ENCODE results near the gene DECR2.
A peak's percentile ranks its signal among the peaks of the same experiment; 100 is the strongest.
"Not testable (repeated sequence)": the region's sequence is repeated elsewhere in the genome, so short reads cannot be mapped to it uniquely, and the experiment has no call there.

The DECR2 gene

GRCh38 chr16:414395-415169 lies 12.9 kb downstream of the DECR2 start:
- no peak overlapping the region for H3K27ac ChIP-seq
- no peak for TF ChIP-seq CTCF (conservative IDR thresholded peaks at IDR 0.05)
- TF ChIP-seq ZFX (IDR thresholded peaks at IDR 0.05): no peak

- not testable (repeated sequence) for H3K27ac ChIP-seq
These were observed 13.4 kb downstream of the DECR2 start for GRCh38 chr16:415170-415498.

- H3K27ac ChIP-seq: not testable (repeated sequence)
These were observed 20.5 kb downstream of the DECR2 start for GRCh38 chr16:422179-422578.

GRCh38 chr16:424033-424622 lies 22.4 kb downstream of the DECR2 start:
- H3K27ac ChIP-seq: peak overlapping the region; percentile 65
- no peak for TF ChIP-seq CTCF (conservative IDR thresholded peaks at IDR 0.05)
- no peak for TF ChIP-seq ZFX (IDR thresholded peaks at IDR 0.05)

- TF ChIP-seq ZFX (IDR thresholded peaks at IDR 0.05): peak; percentile 43; the same call in 1 of the 2 replicates
- TF ChIP-seq CTCF (conservative IDR thresholded peaks at IDR 0.05): no peak
- H3K27ac ChIP-seq: peak overlapping the region; percentile 65
These were observed 23.0 kb downstream of the DECR2 start for GRCh38 chr16:424623-425081.

- H3K27ac ChIP-seq: peak within 1 kb of the TSS; percentile 65
- no peak for TF ChIP-seq ZFX (IDR thresholded peaks at IDR 0.05)
- TF ChIP-seq CTCF (conservative IDR thresholded peaks at IDR 0.05): no peak; the same call in 1 of the 2 replicates
These were observed 23.5 kb downstream of the DECR2 start, which contains the start of gene RAB11FIP3 for GRCh38 chr16:425082-425718. Gene RAB11FIP3 (plus strand): TSS chr16:425649. CDS start chr16:426007, 358 bp downstream.

- H3K27ac ChIP-seq: peak overlapping the region; percentile 65
- TF ChIP-seq ZFX (IDR thresholded peaks at IDR 0.05): peak; percentile 72
- no peak for TF ChIP-seq CTCF (conservative IDR thresholded peaks at IDR 0.05)
These were observed 24.0 kb downstream of the DECR2 start for GRCh38 chr16:425740-426114.

GRCh38 chr16:426115-426905 lies 24.6 kb downstream of the DECR2 start:
- H3K27ac ChIP-seq: peak overlapping the region; percentile 65
- TF ChIP-seq CTCF (conservative IDR thresholded peaks at IDR 0.05): no peak
- TF ChIP-seq ZFX (IDR thresholded peaks at IDR 0.05): no peak

All from C4-2B (cell line).